Measurements from ENCODE around the gene MT4. TPM values are rescaled to one million over a fixed set of nuclear protein-coding genes. Genes with fewer than 3 reads are reported as not detected.
"Not testable (repeated sequence)": the region's sequence is repeated elsewhere in the genome, so short reads cannot be mapped to it uniquely, and the experiment has no call there.

The MT4 gene
- total RNA-seq, 1 donor = not detected

- Histone ChIP-seq H3K9me3 (ENCODE audit: low read depth, low read length) (no peaks in the 10 kb centered on the region), H3K27me3 (ENCODE audit: insufficient read depth, low read length) (no peaks in the 10 kb centered on the region), H3K4me1 (ENCODE audit: insufficient read depth, low read length) (no peaks in the 10 kb centered on the region), H3K4me3 (ENCODE audit: low read length) (no peak overlapping the region)
Measured at GRCh38 chr16:56580391-56581048, 15.6 kb downstream of the MT4 start.

- H3K4me3 ChIP-seq (ENCODE audit: low read length); H3K9me3 ChIP-seq (ENCODE audit: low read depth, low read length); H3K27me3 ChIP-seq (ENCODE audit: insufficient read depth, low read length); H3K4me1 ChIP-seq (ENCODE audit: insufficient read depth, low read length): not testable (repeated sequence)
Measured at GRCh38 chr16:56582911-56583310, 18.0 kb downstream of the MT4 start.

GRCh38 chr16:56583351-56584168 lies 18.7 kb downstream of the MT4 start:
- Histone ChIP-seq H3K27me3 (ENCODE audit: insufficient read depth, low read length) (peaks cover 9% of the 10 kb centered on the region), H3K9me3 (ENCODE audit: low read depth, low read length) (no peaks in the 10 kb centered on the region), H3K4me3 (ENCODE audit: low read length) (no peak overlapping the region), H3K4me1 (ENCODE audit: insufficient read depth, low read length) (no peaks in the 10 kb centered on the region)

- H3K4me1 ChIP-seq (ENCODE audit: insufficient read depth, low read length) = peaks cover 4% of the 10 kb centered on the region
- H3K4me3 ChIP-seq (ENCODE audit: low read length) = no peak overlapping the region
- H3K9me3 ChIP-seq (ENCODE audit: low read depth, low read length) = no peaks in the 10 kb centered on the region
- H3K27me3 ChIP-seq (ENCODE audit: insufficient read depth, low read length) = peaks cover 15% of the 10 kb centered on the region
Measured at GRCh38 chr16:56584276-56584675, 19.4 kb downstream of the MT4 start.

- no peak overlapping the region for H3K4me3 ChIP-seq (ENCODE audit: low read length)
Measured at GRCh38 chr16:56588781-56589140, 23.9 kb downstream of the MT4 start.

GRCh38 chr16:56589141-56590039 lies 24.5 kb downstream of the MT4 start, which contains the start of gene MT3:
Gene MT3, plus strand, starts transcription at chr16:56589528. Its CDS starts 63 bp downstream, at chr16:56589591.
- peaks cover 8% of the 10 kb centered on the region for H3K4me1 ChIP-seq (ENCODE audit: insufficient read depth, low read length)
- no peak within 1 kb of the TSS for H3K4me3 ChIP-seq (ENCODE audit: low read length)
- peaks cover 25% of the 10 kb centered on the region for H3K27me3 ChIP-seq (ENCODE audit: insufficient read depth, low read length)
- no peaks in the 10 kb centered on the region for H3K9me3 ChIP-seq (ENCODE audit: low read depth, low read length)

More at GRCh38 chr16:56588781-56589140, 23.9 kb downstream of the MT4 start:
- Histone ChIP-seq H3K9me3 (ENCODE audit: low read depth, low read length) (no peaks in the 10 kb centered on the region), H3K27me3 (ENCODE audit: insufficient read depth, low read length) (peaks cover 25% of the 10 kb centered on the region), H3K4me1 (ENCODE audit: insufficient read depth, low read length) (peaks cover 8% of the 10 kb centered on the region)

- Histone ChIP-seq H3K4me1 (ENCODE audit: insufficient read depth, low read length) (peaks cover 8% of the 10 kb centered on the region), H3K27me3 (ENCODE audit: insufficient read depth, low read length) (peaks cover 25% of the 10 kb centered on the region), H3K9me3 (ENCODE audit: low read depth, low read length) (no peaks in the 10 kb centered on the region), H3K4me3 (ENCODE audit: low read length) (no peak overlapping the region)
Measured at GRCh38 chr16:56591377-56592060, 26.6 kb downstream of the MT4 start.

GRCh38 chr16:56593573-56594291 lies 28.9 kb downstream of the MT4 start:
- Histone ChIP-seq H3K27me3 (ENCODE audit: insufficient read depth, low read length) (peaks cover 14% of the 10 kb centered on the region), H3K4me3 (ENCODE audit: low read length) (no peak overlapping the region), H3K4me1 (ENCODE audit: insufficient read depth, low read length) (peaks cover 8% of the 10 kb centered on the region), H3K9me3 (ENCODE audit: low read depth, low read length) (no peaks in the 10 kb centered on the region)

- Histone ChIP-seq H3K4me1 (ENCODE audit: insufficient read depth, low read length) (peaks cover 4% of the 10 kb centered on the region), H3K9me3 (ENCODE audit: low read depth, low read length) (no peaks in the 10 kb centered on the region), H3K27me3 (ENCODE audit: insufficient read depth, low read length) (peaks cover 10% of the 10 kb centered on the region), H3K4me3 (ENCODE audit: low read length) (no peak overlapping the region)
Measured at GRCh38 chr16:56594292-56594619, 29.4 kb downstream of the MT4 start.

- H3K4me3 ChIP-seq (ENCODE audit: low read length) = no peak overlapping the region
- H3K27me3 ChIP-seq (ENCODE audit: insufficient read depth, low read length) = no peaks in the 10 kb centered on the region
- H3K4me1 ChIP-seq (ENCODE audit: insufficient read depth, low read length) = no peaks in the 10 kb centered on the region
- no peaks in the 10 kb centered on the region for H3K9me3 ChIP-seq (ENCODE audit: low read depth, low read length)
Measured at GRCh38 chr16:56600398-56600999, 35.6 kb downstream of the MT4 start.

GRCh38 chr16:56601325-56601724 lies 36.5 kb downstream of the MT4 start:
- H3K9me3 ChIP-seq (ENCODE audit: low read depth, low read length) = no peaks in the 10 kb centered on the region
- no peaks in the 10 kb centered on the region for H3K4me1 ChIP-seq (ENCODE audit: insufficient read depth, low read length)
- H3K27me3 ChIP-seq (ENCODE audit: insufficient read depth, low read length) = no peaks in the 10 kb centered on the region
- H3K4me3 ChIP-seq (ENCODE audit: low read length) = no peak overlapping the region

- Histone ChIP-seq H3K4me1 (ENCODE audit: insufficient read depth, low read length) (peaks cover 17% of the 10 kb centered on the region), H3K9me3 (ENCODE audit: low read depth, low read length) (no peaks in the 10 kb centered on the region), H3K27me3 (ENCODE audit: insufficient read depth, low read length) (no peaks in the 10 kb centered on the region), H3K4me3 (ENCODE audit: low read length) (no peak overlapping the region)
Measured at GRCh38 chr16:56603589-56603988, 38.7 kb downstream of the MT4 start.

- peaks cover 30% of the 10 kb centered on the region for H3K4me1 ChIP-seq (ENCODE audit: insufficient read depth, low read length)
- H3K4me3 ChIP-seq (ENCODE audit: low read length) = no peak overlapping the region
- no peaks in the 10 kb centered on the region for H3K27me3 ChIP-seq (ENCODE audit: insufficient read depth, low read length)
- no peaks in the 10 kb centered on the region for H3K9me3 ChIP-seq (ENCODE audit: low read depth, low read length)
Measured at GRCh38 chr16:56604966-56605365, 40.1 kb downstream of the MT4 start.

- Histone ChIP-seq H3K4me1 (ENCODE audit: insufficient read depth, low read length) (peaks cover 35% of the 10 kb centered on the region), H3K9me3 (ENCODE audit: low read depth, low read length) (no peaks in the 10 kb centered on the region), H3K27me3 (ENCODE audit: insufficient read depth, low read length) (no peaks in the 10 kb centered on the region), H3K4me3 (ENCODE audit: low read length) (no peak overlapping the region)
Measured at GRCh38 chr16:56605475-56605874, 40.6 kb downstream of the MT4 start.
